HG02884 (cell line): ENCODE results near the gene SHMT2.

Source experiments
- ATAC-seq: cut with Tn5 transposase; IDR thresholded peaks from one replicate; pipeline ENCODE4 v1.9.1; 2021; ENCODE audit warnings: mild to moderate bottlenecking, moderate library complexity; ENCODE audit not compliant: unreplicated experiment

SHMT2 gene

DNA sequence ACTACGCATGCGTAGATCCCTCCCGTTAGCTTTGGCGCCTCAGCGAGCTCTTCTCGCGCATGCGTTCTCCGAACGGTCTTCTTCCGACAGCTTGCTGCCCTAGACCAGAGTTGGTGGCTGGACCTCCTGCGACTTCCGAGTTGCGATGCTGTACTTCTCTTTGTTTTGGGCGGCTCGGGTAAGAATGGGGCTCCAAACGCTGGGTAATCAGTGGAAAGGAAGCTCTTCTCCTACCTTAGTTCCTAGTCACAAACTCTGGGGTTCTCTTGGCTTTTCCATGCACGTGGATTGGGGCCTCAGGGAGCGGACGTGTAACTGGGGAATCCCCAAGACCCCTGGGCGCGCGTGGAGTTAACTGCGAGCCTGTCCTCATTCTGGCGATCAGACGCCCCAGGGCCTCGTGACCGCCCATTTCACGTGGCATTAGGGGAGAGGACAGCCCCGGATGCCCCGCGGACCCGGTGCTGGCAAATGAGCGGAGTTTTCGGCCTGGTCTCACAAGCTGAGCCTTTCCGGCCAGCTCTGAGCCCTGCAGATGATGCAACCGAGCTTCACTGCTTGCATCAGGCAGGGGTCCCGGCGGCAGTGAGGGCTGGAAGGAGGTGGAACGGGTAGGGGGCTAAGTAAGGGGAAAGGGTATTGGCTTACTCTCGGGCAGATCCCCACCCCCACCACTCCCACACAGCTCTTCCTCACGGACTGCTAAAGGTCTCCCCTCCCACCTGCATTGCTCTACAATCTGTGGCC is at the start of gene SHMT2:
Gene SHMT2, plus strand, starts transcription at position 78 of the 747 bp plus-strand sequence. Its CDS starts 68 bp downstream, at position 146.
- ATAC-seq: peak; percentile 46

DNA sequence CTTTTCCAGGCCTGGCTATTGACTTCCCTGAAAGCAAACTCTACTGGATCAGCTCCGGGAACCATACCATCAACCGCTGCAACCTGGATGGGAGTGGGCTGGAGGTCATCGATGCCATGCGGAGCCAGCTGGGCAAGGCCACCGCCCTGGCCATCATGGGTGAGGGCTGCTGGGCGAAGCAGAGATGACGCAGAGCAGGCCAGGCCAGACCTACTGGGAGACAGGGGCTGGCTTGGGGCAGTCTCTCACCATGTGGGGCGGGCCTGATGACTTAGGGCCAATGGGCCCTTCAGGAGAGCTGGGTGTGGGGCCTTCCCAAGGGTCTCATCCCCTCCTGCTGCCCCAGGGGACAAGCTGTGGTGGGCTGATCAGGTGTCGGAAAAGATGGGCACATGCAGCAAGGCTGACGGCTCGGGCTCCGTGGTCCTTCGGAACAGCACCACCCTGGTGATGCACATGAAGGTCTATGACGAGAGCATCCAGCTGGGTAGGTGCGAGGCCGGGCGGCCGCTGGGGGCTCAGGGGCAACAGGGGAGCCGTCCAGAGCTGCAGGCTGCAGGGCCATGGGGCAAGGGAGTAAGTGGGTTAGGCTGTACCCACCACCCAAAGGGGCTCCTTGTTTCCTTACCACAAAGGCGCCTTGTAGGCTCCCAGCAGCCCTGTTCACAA is 49.1 kb upstream of the SHMT2 start:
- ATAC-seq: no peak

DNA sequence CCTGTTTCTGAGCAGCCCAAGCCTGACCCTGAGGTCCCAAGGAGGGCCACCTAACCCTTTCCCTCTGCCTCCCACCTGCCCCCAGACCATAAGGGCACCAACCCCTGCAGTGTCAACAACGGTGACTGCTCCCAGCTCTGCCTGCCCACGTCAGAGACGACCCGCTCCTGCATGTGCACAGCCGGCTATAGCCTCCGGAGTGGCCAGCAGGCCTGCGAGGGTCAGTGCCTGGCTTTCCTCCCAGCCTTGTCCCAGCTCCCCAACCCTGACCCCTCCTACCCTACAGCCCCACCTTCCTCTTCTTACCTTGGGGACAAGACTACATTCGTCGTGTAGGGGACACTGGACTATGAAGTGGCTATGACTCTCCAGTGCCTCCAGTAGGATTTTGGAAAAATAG is 48.4 kb upstream of the SHMT2 start:
- ATAC-seq: no peak

DNA sequence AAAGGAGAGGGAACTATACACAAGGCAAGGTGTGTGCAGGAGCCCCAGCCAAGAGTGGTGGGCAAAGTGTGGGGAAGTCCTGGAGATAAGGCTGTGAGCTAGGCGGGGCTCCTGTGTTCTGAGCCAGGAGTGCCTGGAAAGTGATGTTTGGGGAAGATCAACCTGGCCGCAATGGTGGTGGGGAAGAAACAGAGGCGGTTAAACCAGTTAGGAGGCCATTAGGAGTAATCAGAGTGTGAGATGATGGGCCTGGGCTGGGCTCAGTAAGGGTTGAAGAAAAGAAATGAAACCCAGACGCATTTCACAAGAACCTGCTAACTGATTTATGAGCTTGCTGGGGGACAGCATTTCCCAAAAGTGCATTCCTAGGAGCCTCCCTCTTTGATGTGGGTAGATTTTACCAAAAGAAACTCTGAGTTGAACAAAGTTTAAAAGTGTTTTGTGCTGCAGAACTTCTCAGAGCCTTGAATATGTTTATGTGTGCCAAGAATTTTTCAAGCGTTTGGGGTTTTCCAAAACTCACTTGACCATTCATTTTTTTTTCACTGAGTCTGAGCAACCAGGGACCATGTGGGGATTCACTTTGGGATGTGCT is 47.9 kb upstream of the SHMT2 start:
- ATAC-seq: no peak

DNA sequence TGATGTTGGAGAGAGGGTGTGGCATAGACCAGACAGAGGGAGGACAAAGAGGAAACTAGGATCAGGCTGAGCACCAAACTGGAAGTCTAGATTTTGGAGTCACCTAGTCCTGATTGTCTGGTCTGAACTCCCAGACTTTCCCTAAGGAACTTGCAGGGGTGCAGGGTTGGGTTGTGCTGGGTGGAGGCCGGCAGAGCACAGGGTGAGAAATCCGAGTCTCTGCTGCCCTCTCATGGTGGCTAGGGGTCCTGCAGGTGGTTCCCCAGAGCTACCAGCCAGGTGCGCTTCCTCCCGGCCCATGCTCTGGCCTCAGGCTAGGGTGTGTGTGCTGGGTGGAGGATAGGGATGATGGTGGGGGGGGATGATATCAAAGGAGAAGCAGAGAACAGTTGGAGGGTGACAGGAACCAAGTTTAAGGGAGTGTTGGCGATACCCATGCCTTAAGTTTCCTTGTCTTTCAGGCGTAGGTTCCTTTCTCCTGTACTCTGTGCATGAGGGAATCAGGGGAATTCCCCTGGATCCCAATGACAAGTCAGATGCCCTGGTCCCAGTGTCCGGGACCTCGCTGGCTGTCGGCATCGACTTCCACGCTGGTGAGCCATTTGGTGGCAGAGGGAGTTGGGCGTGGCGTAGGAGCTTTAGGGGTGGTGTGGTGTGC is 46.5 kb upstream of the SHMT2 start:
- ATAC-seq: peak; percentile 80

DNA sequence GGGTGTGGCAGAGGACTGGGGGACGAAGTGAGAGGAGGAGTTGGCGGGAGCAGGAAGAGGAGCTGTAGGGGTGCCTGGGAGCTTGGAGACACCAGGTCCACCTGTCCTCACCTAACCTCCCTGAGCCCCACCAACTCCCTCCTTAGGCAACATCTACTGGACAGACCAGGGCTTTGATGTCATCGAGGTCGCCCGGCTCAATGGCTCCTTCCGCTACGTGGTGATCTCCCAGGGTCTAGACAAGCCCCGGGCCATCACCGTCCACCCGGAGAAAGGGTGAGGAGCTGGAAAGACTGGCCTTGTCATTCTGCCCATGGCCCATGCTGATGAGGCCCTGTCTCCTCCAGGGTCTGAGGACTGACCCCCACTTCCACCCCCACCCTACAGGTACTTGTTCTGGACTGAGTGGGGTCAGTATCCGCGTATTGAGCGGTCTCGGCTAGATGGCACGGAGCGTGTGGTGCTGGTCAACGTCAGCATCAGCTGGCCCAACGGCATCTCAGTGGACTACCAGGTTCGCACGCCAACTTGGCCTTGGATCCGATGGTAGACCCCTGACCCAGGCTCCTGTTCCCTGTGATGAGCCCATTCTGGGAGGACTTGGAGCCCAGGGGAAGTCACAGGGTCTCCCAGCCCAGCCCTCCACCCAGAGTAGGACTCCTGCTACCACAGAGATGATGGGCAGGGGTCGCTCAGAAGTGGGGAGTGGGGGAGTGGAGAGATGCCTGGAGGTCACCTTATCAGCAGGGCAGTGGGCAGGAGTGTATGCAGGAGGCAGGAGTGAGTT is 45.4 kb upstream of the SHMT2 start:
- no peak for ATAC-seq

DNA sequence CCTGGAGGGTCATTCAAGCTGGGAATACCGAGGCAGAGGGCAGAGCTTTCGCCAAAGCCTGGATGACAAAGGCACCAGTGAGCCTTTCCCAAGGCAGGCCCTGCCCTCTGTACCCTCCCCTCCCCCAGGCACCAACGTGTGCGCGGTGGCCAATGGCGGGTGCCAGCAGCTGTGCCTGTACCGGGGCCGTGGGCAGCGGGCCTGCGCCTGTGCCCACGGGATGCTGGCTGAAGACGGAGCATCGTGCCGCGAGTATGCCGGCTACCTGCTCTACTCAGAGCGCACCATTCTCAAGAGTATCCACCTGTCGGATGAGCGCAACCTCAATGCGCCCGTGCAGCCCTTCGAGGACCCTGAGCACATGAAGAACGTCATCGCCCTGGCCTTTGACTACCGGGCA is 44.1 kb upstream of the SHMT2 start:
- no peak for ATAC-seq

DNA sequence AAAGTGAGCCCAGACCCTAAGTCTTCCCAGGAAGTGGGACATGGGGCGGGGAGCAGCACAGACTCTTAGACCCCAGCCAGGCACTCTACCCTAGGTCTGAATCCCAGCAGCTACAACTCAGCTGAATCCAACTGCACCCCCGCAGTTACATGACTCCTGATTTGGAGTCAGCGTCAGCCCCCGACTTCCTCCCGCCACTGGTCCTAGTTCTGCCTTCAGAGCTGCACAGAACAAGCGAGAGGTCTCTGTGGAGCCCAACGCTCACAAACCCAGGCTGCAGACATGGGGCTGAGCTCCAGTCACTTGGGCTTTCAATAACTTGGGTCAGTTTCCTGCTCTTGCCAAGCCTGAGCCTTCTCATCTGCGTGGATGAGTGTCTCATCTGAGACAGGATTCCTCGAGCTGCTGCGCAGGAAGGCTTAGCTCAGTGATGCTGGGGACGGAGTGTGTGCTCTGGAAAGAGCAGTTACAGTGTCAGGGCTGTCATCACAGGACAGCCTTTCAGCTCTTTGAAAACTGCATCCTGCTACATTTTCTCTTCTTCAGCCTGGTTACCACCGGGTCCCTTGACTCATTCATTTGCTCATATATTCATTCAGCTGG is 43.5 kb upstream of the SHMT2 start:
- no peak for ATAC-seq

DNA sequence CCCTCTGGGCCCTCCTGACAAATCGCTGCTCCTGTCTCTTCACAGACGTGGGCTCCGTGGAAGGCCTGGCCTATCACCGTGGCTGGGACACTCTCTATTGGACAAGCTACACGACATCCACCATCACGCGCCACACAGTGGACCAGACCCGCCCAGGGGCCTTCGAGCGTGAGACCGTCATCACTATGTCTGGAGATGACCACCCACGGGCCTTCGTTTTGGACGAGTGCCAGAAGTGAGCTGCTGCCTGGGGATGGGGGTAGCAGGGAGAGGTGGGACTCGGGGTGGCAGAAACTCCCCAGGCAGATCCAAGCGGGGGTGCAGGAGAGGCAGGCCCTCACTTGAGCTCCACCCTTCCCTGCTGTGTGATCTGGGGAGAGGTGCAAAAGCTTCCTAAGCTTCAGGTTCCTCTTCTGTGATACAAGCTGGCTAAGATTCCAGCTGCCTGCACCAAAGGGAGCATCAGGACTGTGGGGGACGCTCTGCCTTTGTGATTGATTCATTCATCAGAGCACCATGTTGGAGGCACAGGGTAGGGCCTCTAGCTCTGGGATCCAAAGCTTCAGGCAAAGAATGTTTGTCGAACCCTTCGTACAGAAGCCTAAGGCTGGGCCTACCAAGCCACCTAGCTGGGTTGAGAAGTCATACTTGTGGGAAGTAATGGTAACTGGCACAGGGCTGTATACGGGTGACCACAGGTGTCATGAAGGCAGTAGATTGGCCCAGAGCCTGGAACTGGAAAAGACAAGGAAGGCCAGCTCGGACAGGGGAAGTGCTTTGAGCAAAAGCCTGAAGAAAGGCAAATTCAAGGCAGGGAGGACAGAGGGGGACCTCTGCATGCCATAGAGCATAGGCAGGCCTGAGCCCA is 42.1 kb upstream of the SHMT2 start:
- ATAC-seq: no peak

DNA sequence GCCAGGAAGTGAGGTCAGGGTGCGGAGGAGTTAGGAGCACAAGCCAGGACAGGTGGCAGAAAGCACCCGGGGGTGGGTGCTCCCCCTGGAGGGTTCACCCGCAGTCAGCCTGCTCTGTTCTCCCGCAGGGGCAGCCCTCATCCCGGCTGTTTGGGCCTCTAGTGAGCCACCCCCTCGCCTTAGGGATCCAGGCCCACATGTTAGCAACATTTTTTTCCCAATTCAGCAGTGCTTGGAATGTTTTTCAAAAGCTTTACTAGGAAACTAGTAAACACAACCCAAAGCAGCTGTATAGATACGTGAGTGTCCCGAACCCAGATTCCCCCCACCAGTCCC is 41.5 kb upstream of the SHMT2 start:
- ATAC-seq: no peak

DNA sequence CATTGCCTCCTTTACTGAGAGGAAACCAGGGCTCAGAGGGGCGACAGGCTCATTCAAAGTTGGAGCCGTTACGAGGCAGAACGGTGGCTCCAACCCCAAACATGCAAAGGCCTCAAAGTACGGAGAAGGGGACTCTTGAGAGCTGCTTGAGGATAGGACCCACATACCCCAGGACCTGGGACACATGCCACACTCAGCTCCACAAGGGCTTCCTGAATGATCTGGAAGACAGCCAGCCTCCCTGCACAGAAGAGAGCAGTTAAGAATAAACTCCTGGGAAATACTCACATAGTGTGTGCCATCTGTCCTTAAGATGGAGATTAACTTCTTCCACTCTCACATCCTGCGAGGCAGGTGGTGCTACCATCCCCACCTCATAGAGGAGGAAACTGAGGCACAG is 39.5 kb upstream of the SHMT2 start:
- ATAC-seq: no peak

DNA sequence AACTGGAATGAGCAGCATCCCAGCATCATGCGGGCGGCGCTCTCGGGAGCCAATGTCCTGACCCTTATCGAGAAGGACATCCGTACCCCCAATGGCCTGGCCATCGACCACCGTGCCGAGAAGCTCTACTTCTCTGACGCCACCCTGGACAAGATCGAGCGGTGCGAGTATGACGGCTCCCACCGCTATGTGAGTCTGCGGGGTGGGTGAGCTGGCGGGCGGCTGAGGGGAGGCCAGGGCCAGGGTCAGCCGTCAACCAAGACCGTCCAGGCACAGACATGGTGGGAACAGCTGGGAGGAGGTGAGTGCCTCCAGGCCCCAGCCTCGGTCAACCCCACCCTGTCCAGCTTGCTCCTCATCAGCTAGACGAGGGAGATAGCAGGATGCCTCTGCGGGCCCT is 38.7 kb upstream of the SHMT2 start:
- no peak for ATAC-seq

DNA sequence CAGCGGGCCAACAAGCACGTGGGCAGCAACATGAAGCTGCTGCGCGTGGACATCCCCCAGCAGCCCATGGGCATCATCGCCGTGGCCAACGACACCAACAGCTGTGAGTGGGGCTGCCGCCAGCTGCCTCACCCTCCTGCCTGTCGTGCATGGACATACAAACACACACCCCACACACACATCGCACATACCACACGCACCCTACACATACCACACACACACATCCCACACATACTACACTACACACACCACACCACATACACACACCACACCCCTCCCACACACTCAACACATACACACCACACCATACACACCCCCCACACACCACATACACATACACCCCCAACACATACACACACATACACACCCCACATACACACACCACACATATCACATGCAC is 38.1 kb upstream of the SHMT2 start:
- ATAC-seq: no peak

DNA sequence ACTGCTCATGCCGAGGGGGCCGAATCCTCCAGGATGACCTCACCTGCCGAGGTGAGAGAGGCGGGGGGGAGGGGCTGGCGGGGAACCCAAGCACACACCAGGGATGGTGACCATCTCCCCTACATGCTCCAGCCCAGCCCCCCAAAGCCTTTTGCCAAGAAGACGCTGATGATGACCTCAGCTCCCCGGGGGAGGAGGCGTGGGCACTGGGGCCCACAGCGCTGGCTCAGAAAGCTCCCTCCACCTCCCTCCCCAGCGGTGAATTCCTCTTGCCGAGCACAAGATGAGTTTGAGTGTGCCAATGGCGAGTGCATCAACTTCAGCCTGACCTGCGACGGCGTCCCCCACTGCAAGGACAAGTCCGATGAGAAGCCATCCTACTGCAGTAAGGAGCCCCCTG is 36.6 kb upstream of the SHMT2 start:
- ATAC-seq: no peak

DNA sequence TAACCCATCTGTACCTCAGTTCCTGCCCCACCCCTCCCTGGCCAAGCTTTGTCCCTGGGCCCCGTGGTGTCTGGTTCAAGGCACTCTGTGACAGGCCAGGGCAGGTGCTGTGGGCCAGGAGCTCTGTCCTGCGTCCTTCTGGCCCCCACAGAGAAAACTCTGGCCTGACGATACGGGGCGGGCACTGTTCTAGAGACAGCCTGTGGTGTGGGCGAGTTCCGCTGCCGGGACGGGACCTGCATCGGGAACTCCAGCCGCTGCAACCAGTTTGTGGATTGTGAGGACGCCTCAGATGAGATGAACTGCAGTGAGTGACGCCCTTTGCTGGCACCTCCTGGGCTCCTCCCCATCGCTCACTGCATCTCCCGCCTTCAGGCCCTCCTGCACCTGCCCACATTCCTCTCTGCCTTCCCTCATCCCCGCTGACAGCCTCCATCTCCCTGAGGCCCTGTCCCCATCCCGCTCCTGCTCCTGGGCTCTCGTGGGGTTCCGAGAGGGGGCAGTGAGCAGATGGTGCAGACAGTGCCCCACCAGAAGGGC is 35.7 kb upstream of the SHMT2 start:
- ATAC-seq: no peak

DNA sequence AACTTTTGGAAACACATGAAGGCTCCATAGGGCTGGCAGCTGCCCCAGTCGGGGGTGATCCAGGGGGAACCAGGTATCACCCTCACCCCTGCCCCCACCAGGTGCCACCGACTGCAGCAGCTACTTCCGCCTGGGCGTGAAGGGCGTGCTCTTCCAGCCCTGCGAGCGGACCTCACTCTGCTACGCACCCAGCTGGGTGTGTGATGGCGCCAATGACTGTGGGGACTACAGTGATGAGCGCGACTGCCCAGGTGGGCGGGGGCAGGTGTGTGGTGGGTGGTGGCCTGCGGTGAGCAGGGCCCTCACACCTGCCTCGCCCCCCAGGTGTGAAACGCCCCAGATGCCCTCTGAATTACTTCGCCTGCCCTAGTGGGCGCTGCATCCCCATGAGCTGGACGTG is 35.3 kb upstream of the SHMT2 start:
- ATAC-seq: no peak

DNA sequence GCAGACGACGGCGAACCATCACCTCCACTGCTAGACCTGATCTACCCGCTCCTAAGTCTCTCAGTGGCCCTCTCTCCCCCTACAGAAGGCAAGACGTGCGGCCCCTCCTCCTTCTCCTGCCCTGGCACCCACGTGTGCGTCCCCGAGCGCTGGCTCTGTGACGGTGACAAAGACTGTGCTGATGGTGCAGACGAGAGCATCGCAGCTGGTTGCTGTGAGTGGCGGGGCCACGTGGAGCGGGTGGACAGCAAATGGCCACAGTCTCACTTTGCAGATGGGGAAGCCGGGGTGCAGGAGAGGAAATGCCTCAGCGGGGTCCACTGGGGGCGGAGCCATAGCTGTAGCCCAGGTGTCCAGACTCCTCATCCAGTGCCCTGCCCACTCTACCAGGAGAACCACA is 34.3 kb upstream of the SHMT2 start:
- no peak for ATAC-seq

DNA sequence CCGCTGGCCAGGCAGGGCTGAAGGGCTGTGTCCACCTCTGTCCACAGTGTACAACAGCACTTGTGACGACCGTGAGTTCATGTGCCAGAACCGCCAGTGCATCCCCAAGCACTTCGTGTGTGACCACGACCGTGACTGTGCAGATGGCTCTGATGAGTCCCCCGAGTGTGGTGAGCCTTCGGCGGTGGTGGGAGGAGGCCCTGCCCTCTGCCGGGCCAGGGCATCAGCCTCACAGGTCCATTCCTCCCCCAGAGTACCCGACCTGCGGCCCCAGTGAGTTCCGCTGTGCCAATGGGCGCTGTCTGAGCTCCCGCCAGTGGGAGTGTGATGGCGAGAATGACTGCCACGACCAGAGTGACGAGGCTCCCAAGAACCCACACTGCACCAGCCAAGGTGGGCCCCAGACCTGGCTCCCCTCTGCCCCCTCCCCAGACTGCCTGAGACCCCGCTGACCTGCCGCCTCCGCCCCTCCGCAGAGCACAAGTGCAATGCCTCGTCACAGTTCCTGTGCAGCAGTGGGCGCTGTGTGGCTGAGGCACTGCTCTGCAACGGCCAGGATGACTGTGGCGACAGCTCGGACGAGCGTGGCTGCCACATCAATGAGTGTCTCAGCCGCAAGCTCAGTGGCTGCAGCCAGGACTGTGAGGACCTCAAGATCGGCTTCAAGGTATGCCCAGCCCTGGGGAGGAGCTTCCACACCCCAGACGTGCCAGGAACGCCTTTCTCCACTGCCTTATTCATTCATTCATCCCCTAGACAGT is 33.7 kb upstream of the SHMT2 start:
- ATAC-seq: no peak

DNA sequence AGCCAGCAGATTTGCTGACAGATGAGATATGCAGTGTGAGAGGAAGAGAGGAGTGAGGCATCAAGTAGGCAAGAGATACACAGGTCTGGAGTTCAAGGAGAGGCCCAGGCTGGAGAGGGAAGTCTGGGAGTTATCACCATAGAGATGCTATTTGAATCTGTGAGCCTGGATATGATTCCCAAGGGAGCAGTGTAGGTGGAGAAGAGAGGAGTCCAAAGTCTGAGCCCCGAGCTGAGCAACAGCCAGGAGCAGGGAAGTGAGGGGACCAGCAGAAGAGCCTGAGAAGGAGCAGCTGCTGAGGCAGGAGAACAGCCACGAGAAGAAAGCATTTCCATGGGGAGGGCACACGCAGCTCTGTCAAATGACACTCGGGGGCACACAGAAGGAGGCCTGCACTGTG is 33.1 kb upstream of the SHMT2 start:
- no peak for ATAC-seq
